Measurements from ENCODE around the gene KDM4B.

Gene KDM4B

DNA sequence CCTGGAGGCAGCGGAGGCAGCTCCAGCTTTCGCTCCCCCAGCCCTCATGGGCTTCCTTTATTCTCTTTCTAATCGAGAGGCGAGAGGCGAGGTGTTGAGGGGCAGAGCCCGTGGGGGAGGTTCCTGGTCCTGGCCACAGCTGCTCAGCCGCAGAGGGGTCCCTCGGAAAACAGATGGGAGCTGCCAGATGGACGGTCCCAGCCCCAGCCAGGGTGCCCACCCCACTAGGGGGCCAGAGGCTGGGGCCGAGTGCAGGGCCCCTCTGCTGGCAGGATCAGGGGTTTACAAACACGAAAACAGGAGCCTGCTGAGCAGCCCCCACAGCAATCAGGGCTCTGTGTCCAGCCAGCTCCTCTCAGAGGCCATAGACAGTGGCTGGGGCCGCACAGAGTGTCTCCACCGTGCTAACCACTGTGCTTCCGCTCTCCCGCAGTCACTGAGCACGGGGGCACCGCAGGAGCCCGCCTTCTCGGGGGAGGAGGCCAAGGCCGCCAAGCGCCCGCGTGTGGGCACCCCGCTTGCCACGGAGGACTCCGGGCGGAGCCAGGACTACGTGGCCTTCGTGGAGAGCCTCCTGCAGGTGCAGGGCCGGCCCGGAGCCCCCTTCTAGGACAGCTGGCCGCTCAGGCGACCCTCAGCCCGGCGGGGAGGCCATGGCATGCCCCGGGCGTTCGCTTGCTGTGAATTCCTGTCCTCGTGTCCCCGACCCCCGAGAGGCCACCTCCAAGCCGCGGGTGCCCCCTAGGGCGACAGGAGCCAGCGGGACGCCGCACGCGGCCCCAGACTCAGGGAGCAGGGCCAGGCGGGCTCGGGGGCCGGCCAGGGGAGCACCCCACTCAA lies 182.2 kb downstream of the KDM4B start:
- no peak overlapping the region for H3K27ac ChIP-seq (replicated peaks)
- TF ChIP-seq, protein P1, sequence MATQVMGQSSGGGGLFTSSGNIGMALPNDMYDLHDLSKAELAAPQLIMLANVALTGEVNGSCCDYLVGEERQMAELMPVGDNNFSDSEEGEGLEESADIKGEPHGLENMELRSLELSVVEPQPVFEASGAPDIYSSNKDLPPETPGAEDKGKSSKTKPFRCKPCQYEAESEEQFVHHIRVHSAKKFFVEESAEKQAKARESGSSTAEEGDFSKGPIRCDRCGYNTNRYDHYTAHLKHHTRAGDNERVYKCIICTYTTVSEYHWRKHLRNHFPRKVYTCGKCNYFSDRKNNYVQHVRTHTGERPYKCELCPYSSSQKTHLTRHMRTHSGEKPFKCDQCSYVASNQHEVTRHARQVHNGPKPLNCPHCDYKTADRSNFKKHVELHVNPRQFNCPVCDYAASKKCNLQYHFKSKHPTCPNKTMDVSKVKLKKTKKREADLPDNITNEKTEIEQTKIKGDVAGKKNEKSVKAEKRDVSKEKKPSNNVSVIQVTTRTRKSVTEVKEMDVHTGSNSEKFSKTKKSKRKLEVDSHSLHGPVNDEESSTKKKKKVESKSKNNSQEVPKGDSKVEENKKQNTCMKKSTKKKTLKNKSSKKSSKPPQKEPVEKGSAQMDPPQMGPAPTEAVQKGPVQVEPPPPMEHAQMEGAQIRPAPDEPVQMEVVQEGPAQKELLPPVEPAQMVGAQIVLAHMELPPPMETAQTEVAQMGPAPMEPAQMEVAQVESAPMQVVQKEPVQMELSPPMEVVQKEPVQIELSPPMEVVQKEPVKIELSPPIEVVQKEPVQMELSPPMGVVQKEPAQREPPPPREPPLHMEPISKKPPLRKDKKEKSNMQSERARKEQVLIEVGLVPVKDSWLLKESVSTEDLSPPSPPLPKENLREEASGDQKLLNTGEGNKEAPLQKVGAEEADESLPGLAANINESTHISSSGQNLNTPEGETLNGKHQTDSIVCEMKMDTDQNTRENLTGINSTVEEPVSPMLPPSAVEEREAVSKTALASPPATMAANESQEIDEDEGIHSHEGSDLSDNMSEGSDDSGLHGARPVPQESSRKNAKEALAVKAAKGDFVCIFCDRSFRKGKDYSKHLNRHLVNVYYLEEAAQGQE (IDR thresholded peaks at IDR 0.05; ENCODE audit: insufficient replicate concordance, low read depth) = no peak
- no peak for TF ChIP-seq SPI1 (IDR thresholded peaks at IDR 0.05; ENCODE audit: borderline replicate concordance, low read depth)
- TF ChIP-seq, protein P2, sequence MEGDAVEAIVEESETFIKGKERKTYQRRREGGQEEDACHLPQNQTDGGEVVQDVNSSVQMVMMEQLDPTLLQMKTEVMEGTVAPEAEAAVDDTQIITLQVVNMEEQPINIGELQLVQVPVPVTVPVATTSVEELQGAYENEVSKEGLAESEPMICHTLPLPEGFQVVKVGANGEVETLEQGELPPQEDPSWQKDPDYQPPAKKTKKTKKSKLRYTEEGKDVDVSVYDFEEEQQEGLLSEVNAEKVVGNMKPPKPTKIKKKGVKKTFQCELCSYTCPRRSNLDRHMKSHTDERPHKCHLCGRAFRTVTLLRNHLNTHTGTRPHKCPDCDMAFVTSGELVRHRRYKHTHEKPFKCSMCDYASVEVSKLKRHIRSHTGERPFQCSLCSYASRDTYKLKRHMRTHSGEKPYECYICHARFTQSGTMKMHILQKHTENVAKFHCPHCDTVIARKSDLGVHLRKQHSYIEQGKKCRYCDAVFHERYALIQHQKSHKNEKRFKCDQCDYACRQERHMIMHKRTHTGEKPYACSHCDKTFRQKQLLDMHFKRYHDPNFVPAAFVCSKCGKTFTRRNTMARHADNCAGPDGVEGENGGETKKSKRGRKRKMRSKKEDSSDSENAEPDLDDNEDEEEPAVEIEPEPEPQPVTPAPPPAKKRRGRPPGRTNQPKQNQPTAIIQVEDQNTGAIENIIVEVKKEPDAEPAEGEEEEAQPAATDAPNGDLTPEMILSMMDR (IDR thresholded peaks at IDR 0.05; ENCODE audit: insufficient read depth, low read length) = no peak
- no peak for TF ChIP-seq GABPA (IDR thresholded peaks at IDR 0.05; ENCODE audit: low read depth)
- no peak for TF ChIP-seq POLR2AphosphoS5 (IDR thresholded peaks at IDR 0.05; ENCODE audit: low read depth)
- DNase-seq (ENCODE audit: low read depth in 1 of 2, low spot score in 1 of 2) = no peak

DNA sequence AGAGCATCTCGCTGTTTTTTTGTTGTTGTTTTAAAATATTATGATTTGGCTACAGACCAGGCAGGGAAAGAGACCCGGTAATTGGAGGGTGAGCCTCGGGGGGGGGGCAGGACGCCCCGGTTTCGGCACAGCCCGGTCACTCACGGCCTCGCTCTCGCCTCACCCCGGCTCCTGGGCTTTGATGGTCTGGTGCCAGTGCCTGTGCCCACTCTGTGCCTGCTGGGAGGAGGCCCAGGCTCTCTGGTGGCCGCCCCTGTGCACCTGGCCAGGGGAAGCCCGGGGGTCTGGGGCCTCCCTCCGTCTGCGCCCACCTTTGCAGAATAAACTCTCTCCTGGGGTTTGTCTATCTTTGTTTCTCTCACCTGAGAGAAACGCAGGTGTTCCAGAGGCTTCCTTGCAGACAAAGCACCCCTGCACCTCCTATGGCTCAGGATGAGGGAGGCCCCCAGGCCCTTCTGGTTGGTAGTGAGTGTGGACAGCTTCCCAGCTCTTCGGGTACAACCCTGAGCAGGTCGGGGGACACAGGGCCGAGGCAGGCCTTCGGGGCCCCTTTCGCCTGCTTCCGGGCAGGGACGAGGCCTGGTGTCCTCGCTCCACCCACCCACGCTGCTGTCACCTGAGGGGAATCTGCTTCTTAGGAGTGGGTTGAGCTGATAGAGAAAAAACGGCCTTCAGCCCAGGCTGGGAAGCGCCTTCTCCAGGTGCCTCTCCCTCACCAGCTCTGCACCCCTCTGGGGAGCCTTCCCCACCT lies 183.3 kb downstream of the KDM4B start:
- Histone ChIP-seq H3K4me3 (replicated peaks; ENCODE audit: insufficient read depth, low read length) (no peak overlapping the region), H3K27ac (replicated peaks) (no peak overlapping the region), H3K27me3 (ENCODE audit: insufficient read depth, poor library complexity, severe bottlenecking) (no peaks in the 10 kb centered on the region)
- TF ChIP-seq POLR2AphosphoS5 (IDR thresholded peaks at IDR 0.05; ENCODE audit: low read depth) (no peak), GABPA (IDR thresholded peaks at IDR 0.05; ENCODE audit: low read depth) (no peak)
- TF ChIP-seq, protein P2 (IDR thresholded peaks at IDR 0.05; ENCODE audit: insufficient read depth, low read length) = no peak
- TF ChIP-seq, protein P1 (IDR thresholded peaks at IDR 0.05; ENCODE audit: insufficient replicate concordance, low read depth) = no peak
- no peak for DNase-seq (ENCODE audit: low read depth in 1 of 2, low spot score in 1 of 2)

More for the DNA sequence above, 182.2 kb downstream of the KDM4B start:
- no peak overlapping the region for H3K4me3 ChIP-seq (replicated peaks; ENCODE audit: insufficient read depth, low read length)
- H3K27me3 ChIP-seq (ENCODE audit: insufficient read depth, poor library complexity, severe bottlenecking) = no peaks in the 10 kb centered on the region

DNA sequence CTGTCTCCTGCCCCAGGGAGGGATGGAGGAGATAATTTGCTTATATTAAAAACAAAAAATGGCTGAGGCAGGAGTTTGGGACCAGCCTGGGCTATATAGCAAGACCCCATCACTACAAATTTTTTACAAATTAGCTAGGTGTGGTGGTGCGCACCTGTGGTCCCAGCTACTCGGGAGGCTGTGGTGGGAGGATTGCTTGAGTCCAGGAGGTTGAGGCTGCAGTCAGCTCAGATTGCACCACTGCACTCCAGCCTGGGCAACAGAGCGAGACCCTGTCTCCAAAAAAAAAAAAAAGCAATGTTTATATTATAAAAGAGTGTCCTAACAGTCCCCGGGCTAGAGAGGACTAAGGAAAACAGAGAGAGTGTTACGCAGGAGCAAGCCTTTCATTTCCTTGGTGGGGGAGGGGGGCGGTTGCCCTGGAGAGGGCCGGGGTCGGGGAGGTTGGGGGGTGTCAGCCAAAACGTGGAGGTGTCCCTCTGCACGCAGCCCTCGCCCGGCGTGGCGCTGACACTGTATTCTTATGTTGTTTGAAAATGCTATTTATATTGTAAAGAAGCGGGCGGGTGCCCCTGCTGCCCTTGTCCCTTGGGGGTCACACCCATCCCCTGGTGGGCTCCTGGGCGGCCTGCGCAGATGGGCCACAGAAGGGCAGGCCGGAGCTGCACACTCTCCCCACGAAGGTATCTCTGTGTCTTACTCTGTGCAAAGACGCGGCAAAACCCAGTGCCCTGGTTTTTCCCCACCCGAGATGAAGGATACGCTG lies 184.0 kb downstream of the KDM4B start:
- no peak for DNase-seq (ENCODE audit: low read depth in 1 of 2, low spot score in 1 of 2)
- Histone ChIP-seq H3K4me3 (replicated peaks; ENCODE audit: insufficient read depth, low read length) (no peak overlapping the region), H3K27me3 (ENCODE audit: insufficient read depth, poor library complexity, severe bottlenecking) (no peaks in the 10 kb centered on the region), H3K27ac (replicated peaks) (no peak overlapping the region)
- TF ChIP-seq GABPA (IDR thresholded peaks at IDR 0.05; ENCODE audit: low read depth) (no peak), SPI1 (IDR thresholded peaks at IDR 0.05; ENCODE audit: borderline replicate concordance, low read depth) (no peak), POLR2AphosphoS5 (IDR thresholded peaks at IDR 0.05; ENCODE audit: low read depth) (no peak)
- TF ChIP-seq, protein P1 (IDR thresholded peaks at IDR 0.05; ENCODE audit: insufficient replicate concordance, low read depth) = no peak
- TF ChIP-seq, protein P2 (IDR thresholded peaks at IDR 0.05; ENCODE audit: insufficient read depth, low read length) = no peak
